ENCODE results near the gene FUBP3. TPM values are rescaled to one million over a fixed set of nuclear protein-coding genes. Genes with fewer than 3 reads are reported as not detected.

The FUBP3 gene
- polyA plus RNA-seq, 1 of the 3 experiments (the other 2 are of a cell fraction): 55.1 TPM

GRCh38 chr9:130634801-130635200 is 55.4 kb downstream of the FUBP3 start:
- H3K27me3 ChIP-seq (ENCODE audit: insufficient read depth): no peaks in the 10 kb centered on the region
- no peaks in the 10 kb centered on the region for H3K4me1 ChIP-seq (ENCODE audit: control insufficient read depth in 1 of 2, insufficient read depth in 2 of 2, low read depth in 1 of 2, low read length in 1 of 2)
- H3K4me2 ChIP-seq: no peak overlapping the region
- WGBS (ENCODE audit: low lambda C conversion rate): 95% methylated on average over 8 of the region's 8 CpGs
- H2AFZ ChIP-seq (ENCODE audit: low read depth): no peak overlapping the region
- no peaks in the 10 kb centered on the region for H3K9me2 ChIP-seq
- TF ChIP-seq RAD21 (IDR thresholded peaks at IDR 0.05; ENCODE audit: low read length) (no peak), NFIC (IDR thresholded peaks at IDR 0.05; ENCODE audit: borderline replicate concordance) (no peak), ZBTB33 (IDR thresholded peaks at IDR 0.05; ENCODE audit: borderline replicate concordance, low read depth) (no peak), EZH2phosphoT487 (IDR thresholded peaks at IDR 0.05; ENCODE audit: borderline replicate concordance, low read depth) (no peak), PBX3 (IDR thresholded peaks at IDR 0.05) (no peak), MAX (IDR thresholded peaks at IDR 0.05; ENCODE audit: low read depth) (no peak), REST (IDR thresholded peaks at IDR 0.05; ENCODE audit: low read depth, low read length) (no peak), FOSL2 (IDR thresholded peaks at IDR 0.05; ENCODE audit: borderline replicate concordance, low read depth) (no peak), EP300 (IDR thresholded peaks at IDR 0.05; ENCODE audit: borderline replicate concordance in 1 of 2, low read depth in 1 of 2, low read length in 1 of 2) (no peak), USF2 (IDR thresholded peaks at IDR 0.05; ENCODE audit: borderline replicate concordance, low read depth, low read length) (no peak), GABPA (IDR thresholded peaks at IDR 0.05; ENCODE audit: low read depth) (no peak), CTCF (IDR thresholded peaks at IDR 0.05) (no peak), TCF12 (IDR thresholded peaks at IDR 0.05) (no peak), POLR2AphosphoS5 (IDR thresholded peaks at IDR 0.05; ENCODE audit: low read depth, low read length) (no peak), FOXJ3 (CRISPR knock-in tag; IDR thresholded peaks at IDR 0.05) (no peak), TEAD4 (IDR thresholded peaks at IDR 0.05; ENCODE audit: borderline replicate concordance, insufficient read depth) (no peak), SMC3 (IDR thresholded peaks at IDR 0.05; ENCODE audit: low read depth, low read length) (no peak)
- H3K36me3 ChIP-seq (replicated peaks in 1 of 2; ENCODE audit: control insufficient read depth in 1 of 2, insufficient read depth in 2 of 2, low read length in 1 of 2): peaks cover 10 to 91% of the 10 kb centered on the region in 2 experiments
- POLR2A ChIA-PET: no interaction called here
- H3K4me3 ChIP-seq (ENCODE audit: low read depth in 2 of 2, low read length in 1 of 2): no peak overlapping the region
- H3F3A ChIP-seq (replicated peaks; ENCODE audit: insufficient read depth): no peaks in the 10 kb centered on the region
- no peaks in the 10 kb centered on the region for H3K79me2 ChIP-seq (ENCODE audit: insufficient read depth)
- DNase-seq: no peak
- H3K27ac ChIP-seq (ENCODE audit: low read depth in 2 of 2, low read length in 1 of 2): no peak overlapping the region
- H3K9ac ChIP-seq: no peak overlapping the region
- CTCF ChIA-PET: interaction anchor here (3.2 kb wide), 1 partner anchor 48 kb away, joined by 8 read pairs; no protein-coding TSS in a partner anchor
- H4K20me1 ChIP-seq (ENCODE audit: insufficient read depth): no peaks in the 10 kb centered on the region
- H3K9me3 ChIP-seq: no peaks in the 10 kb centered on the region
